HG03066 (cell line): ENCODE measurements around the gene IFT81.
"Not testable (repeated sequence)": the region's sequence is repeated elsewhere in the genome, so short reads cannot be mapped to it uniquely, and the experiment has no call there.

Experiments used
- ATAC-seq: cut with Tn5 transposase; IDR thresholded peaks from one replicate; pipeline ENCODE4 v1.9.1; 2021; ENCODE audit warnings: low read depth; ENCODE audit not compliant: unreplicated experiment

Gene IFT81

GRCh38 chr12:110199339-110200123, 75.4 kb downstream of the IFT81 start:
- ATAC-seq: no peak

GRCh38 chr12:110200124-110200417, 75.9 kb downstream of the IFT81 start:
- ATAC-seq: no peak

DNA sequence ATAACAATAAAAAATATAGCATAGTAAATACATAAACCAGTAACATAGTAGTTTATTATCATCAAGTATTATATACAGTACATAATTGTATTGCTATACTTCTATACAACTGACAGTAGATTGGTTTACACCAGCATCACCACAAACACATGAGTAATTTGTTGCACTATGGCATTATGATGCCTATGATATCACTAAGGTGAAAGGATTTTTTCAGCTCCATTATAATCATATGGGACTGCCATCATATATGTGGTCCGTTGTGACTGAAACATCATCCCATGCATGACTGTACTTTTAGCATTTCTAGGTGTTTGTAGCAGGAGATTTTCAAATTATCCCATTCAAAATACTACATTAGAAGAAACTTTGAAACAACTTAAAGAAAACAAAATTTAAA, 77.8 kb downstream of the IFT81 start:
- no peak for ATAC-seq

DNA sequence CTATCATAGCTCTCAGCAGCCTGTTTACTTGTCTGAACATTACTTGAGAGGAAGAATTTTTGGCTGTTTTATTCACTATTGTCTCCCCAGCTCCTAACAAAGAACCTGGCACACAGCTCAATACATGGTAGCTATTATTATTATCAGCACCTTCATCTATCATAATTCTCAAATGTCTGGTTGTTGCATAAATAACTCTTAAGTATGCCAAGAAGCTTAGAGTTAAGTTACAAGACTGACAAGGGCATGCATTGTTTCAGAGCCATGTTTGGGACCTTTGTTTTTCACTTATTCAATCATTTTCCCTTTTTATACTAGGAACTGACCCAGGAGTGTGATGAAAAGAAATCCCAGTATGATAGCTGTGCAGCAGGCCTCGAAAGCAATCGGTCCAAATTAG, 79.4 kb downstream of the IFT81 start:
- no peak for ATAC-seq

DNA sequence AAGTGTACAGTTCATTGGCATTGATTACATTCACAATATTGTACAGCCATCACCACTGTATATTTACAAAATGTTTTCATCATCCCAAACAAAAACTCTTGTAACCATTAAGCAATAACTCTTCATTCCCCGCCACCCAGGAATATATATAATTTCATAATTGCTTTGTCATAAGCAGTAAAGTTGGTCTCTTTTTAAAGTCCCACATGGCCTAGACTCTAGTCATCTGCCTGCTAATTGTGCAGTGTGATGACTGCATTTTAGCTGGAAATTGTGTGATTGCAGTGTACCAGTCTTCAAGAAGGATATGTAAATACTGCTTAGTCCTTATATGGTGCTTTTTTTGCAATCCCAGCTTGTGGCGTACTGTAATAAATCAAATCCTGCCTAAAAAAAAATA, 81.8 kb downstream of the IFT81 start:
- ATAC-seq: no peak

DNA sequence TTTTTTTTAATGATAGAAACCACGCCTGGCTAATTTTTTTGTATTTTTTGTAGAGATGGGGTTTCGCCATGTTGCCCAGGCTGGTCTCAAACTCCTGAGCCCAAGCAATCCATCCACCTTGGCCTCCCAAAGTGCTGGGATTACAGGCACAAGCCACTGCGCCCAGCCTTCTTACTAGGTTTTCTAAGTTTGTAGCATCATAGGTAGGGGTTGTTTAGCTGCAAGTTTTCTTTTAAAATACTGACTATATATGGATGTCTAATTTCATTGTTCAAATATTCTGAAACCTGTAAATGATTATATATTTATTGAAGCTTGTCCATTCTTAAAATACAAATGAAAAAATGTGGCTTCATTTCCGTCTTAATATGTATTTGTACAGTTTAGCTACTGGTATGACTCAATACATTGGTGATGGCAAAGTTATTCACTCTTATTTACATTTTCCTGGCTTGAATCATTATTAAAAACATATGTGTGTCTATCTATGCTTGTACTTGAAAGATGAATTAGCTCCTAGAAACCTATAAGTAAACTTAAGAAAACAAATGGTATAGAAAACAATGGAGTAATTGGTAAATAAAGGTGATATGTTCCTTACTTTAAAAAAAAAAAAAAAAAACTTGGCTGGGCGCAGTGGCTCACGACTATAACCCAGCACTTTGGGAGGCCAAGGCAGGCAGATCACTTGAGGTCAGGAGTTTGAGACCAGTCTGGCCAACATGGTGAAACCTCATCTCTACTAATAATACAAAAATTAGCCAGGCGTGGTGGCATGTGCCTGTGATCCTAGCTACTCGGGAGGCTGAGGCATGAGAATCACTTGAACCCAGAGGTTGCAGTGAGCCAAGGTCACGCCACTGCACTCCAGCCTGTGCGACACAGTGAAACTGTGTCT, 87.7 kb downstream of the IFT81 start:
- not testable (repeated sequence) for ATAC-seq

DNA sequence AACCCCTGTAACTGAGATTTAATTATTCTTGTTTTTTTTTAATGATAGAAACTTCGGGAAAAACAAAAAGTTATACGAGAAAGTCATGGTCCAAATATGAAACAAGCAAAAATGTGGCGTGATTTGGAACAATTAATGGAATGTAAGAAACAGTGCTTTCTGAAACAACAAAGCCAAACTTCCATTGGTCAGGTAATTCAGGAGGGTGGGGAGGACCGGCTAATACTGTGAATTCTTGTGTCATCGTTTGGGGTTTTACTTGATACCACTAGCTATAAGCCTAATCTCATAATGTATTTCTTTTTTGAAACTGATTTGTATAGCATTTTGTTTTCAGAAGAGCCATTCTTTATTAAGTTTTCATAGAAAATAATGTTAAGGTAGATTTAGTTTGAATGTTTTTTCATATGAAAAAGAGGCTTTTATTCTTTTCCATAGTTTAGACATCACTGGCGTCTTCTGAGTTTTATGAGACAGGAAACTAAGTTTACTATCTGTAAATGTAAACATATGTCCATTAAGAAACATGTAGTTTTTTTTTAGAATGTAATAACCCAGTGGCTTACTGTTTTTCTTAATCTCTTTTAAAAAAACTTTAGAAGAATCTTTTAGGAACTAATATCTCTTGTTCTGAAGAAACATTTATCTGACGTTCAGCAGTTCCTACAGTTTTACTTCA, 94.0 kb downstream of the IFT81 start:
- no peak for ATAC-seq

DNA sequence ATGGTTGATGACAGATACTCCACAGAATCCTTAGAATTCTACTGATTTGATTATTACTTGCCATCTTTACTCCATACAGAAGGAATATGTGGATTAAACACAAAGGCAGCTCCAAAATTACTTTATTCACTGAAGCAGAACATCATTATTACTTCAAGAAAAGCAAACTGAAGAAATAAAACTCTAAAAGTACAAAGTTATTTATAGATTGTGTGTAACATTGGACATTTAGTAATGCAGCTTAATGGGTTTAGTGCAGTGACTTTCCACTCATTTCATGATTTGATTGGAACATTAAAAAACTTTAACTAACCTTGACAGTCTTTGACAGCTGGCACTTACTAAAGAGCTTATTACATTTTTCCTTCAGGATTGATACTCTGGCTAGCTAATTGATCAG, 97.9 kb downstream of the IFT81 start:
- no peak for ATAC-seq

- no peak for ATAC-seq
Measured at GRCh38 chr12:110222433-110222832, 98.3 kb downstream of the IFT81 start.

DNA sequence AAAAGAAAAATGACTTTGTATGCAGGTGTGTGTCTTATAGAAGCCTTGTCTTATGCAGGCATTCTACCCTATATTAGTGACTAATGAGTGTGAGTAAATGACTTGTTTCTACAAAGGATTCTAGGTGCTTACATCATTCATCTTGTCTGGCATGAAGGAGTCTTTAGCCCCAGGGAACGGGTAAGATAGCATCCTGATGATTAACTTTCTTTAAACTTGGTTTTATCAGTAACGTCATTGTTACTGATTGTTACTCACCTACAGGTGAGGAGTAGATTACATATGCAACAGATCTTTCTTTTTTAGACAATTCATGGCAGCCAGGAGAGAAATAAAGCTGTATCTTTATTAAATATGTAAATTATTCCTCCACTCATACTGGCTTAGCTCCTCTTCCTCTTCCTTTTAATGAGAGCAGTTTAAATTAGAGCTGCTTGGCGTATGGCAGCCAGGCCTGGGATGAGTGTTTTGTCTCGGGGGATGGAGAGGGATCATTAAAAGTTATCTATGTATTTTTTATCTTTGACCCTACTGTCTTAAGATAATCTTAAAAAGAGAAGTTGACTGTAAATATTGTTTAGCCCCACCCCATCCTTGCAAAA, 99.7 kb downstream of the IFT81 start:
- no peak for ATAC-seq

GRCh38 chr12:110224379-110225304, 100.5 kb downstream of the IFT81 start:
- no peak for ATAC-seq

DNA sequence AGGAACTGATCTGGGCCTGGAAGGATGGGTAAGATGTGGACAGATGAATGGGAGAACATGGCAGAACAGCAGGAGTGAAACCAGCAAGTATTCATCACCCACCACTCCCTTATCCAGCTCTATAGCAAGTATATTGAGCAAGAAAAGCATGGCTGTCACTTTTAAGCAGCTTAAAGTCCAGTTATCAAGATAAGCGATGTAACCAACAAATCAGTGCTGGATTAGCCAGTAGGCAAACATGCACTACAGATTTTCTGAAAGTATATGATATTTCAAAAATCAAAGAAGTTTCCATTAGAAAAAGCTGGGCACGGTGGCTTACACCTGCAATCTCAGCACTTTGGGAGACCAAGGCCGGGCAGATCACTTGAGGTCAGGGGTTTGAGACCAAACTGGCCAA, 103.0 kb downstream of the IFT81 start:
- no peak for ATAC-seq

DNA sequence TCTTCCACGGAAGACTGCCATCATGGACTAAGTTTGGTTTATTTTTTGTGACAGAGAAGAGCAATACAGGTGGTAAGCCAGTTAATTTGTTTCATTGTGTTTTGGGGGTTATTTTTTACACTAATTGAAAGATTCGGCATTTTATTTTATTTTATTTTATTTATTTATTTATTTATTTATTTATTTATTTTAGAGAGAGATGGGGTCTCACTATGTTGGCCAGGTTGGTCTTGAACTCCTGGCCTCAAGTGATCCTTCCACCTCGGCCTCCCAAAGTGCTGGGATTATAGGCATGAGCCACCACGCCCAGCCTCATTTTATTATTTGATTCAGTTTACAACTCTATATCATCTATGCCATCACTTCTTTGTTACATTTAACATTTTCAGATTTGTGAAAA, 104.2 kb downstream of the IFT81 start:
- not testable (repeated sequence) for ATAC-seq

GRCh38 chr12:110228756-110229155, 104.6 kb downstream of the IFT81 start:
- ATAC-seq: no peak

DNA sequence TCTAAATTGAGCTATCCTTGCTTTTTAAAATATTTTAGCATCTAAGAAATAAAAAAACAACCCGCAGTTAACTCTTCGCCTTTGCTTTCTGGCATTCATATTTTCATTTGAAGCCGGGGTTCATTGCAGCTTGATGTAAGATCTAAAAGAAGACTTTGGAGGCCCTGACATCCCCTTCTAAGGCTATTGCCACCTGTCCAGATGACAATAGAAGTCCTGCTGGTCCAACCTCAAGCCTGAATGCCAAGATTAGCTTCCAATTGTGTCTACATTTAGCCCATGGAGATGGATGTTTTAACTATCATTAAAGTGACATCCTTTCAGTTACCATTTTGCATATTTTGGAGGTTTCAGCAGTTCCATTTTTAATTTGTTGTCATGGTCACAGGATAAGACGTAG, 105.3 kb downstream of the IFT81 start:
- no peak for ATAC-seq

DNA sequence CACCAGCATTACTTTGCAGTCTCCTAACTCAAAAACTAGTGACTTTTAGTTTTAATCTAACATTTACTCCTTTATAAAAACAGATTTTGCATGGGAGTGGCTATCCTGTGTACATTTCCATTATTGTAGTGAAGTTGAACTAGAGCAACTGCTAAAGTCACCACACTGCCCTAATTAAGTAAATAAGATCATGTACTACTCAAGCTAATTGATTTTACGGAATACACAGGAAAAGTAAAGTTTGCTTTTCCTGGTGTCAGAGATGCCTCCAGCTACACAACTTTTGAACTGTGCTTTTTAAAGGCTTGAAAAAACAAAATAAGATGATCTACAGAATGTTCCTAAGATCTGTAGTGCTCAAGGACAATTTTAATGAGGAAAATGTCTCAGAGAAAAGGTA, 106.5 kb downstream of the IFT81 start:
- ATAC-seq: no peak

DNA sequence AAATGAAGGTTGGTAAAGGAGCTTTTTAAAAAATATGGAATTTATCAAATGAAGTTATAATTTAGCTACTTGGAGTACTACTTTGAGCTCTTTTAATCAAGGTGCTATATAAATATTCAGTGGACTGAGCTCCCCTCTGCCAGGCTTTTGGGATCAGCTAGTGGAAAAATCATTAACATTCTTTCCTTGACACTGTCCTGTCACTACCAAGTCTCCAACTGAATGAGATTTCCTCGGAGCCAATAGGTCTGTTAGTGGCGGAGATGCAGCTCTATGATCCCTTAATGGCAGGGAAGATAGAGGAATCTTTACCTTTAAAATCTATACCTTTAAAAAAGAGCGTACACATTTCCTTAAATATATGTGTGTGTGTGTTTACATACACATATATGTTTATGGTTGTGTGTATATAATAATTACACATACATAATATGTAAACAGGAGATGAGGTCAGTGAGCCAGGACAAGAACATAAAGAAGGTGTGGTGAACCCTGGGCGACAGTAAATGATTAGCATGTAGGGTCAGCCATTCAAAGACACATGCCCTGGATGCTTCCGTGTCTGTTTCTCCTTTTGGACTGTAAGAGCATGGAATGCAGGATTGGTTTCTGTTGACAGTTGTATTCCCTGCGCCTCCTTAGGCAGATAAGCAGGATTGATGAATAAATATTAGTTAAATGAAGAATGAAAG, 109.2 kb downstream of the IFT81 start:
- no peak for ATAC-seq

DNA sequence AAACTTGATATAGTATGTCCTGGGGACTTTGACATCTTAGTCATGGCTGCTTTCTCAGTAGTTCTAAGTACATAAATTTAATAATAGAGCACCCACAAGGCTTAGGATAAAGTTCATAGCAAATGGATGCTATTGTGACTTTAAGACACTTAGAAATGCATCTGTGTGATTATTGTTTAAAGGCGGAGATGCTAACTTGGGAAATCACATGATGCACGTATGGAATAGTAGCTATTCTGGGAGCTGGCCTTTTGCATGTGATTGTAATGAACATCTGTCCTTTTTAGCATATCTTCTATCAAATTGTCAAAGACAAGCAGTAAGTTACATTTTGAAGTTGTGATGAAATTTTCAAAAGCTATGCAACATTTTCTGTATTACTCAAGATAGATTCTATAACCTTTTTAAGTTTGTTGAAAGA, 110.2 kb downstream of the IFT81 start:
- no peak for ATAC-seq

DNA sequence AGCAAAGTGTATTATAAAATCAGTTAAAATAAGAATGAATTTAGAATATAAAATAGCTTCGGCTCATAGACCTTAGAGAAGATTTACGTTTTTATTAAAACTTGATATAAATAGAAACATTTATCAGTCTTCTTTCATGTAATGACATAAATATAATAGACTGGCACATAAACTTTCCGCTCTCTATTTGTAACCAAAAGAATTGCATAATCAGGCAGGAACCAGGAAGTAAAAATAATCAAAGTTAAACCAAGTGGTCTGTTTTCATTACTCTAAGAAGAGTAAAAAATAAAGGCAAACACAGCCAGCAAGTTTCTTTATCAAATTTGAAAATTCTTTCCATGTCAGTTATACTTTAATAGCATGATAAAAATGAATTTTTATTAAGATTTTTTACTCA, 110.6 kb downstream of the IFT81 start:
- ATAC-seq: no peak
